ENCODE data around the gene DCUN1D3. TPM values are rescaled to one million over a fixed set of nuclear protein-coding genes. Genes with fewer than 3 reads are reported as not detected.

DCUN1D3 gene
- total RNA-seq, 1 donor from 2014 or later: 4.1 TPM

GRCh38 chr16:20870122-20870820 lies 29.9 kb downstream of the DCUN1D3 start:
- ATAC-seq (ENCODE audit: low read depth): no peak
- Mint-ChIP-seq H3K4me1 (peaks cover 24% of the 10 kb centered on the region), H3K27ac (no peak overlapping the region), H3K9me3 (no peaks in the 10 kb centered on the region), H3K27me3 (no peaks in the 10 kb centered on the region), H3K4me3 (no peak overlapping the region), H3K36me3 (ENCODE audit: low read depth) (no peaks in the 10 kb centered on the region)
- ChIA-PET CTCF (no interaction called here), POLR2A (interaction anchor here (0.6 kb wide), 1 partner anchor 30 kb away, joined by 3 read pairs; the partner anchor contains the start of genes DCUN1D3 and LYRM1)
- intact Hi-C loops (cut with micrococcal nuclease): loop anchor here (10.0 kb wide), 1 partner anchor 75 kb away; no protein-coding TSS in a partner anchor
- DNase-seq: no peak
- TF ChIP-seq CTCF (IDR thresholded peaks at IDR 0.05): no peak

- DNase-seq: no peak
- H3K4me1 Mint-ChIP-seq: peaks cover 19% of the 10 kb centered on the region
- H3K4me3 Mint-ChIP-seq: no peak overlapping the region
- ATAC-seq (ENCODE audit: low read depth): no peak
- CTCF ChIA-PET: no interaction called here
- H3K27ac Mint-ChIP-seq: no peak overlapping the region
- intact Hi-C loops (cut with micrococcal nuclease): no loop called here
- H3K36me3 Mint-ChIP-seq (ENCODE audit: low read depth): peaks cover 2% of the 10 kb centered on the region
- POLR2A ChIA-PET: no interaction called here
- no peaks in the 10 kb centered on the region for H3K9me3 Mint-ChIP-seq
- TF ChIP-seq CTCF (IDR thresholded peaks at IDR 0.05): no peak
- H3K27me3 Mint-ChIP-seq: no peaks in the 10 kb centered on the region
These were observed 31.3 kb downstream of the DCUN1D3 start for GRCh38 chr16:20868890-20869289.

GRCh38 chr16:20867585-20867984 lies 32.6 kb downstream of the DCUN1D3 start:
- Mint-ChIP-seq H3K4me1 (peaks cover 9% of the 10 kb centered on the region), H3K4me3 (no peak overlapping the region), H3K36me3 (ENCODE audit: low read depth) (peaks cover 4% of the 10 kb centered on the region), H3K27ac (no peak overlapping the region), H3K9me3 (no peaks in the 10 kb centered on the region), H3K27me3 (no peaks in the 10 kb centered on the region)
- ChIA-PET POLR2A (interaction anchor here (0.6 kb wide), 1 partner anchor 1389 kb away, joined by 3 read pairs; no protein-coding TSS in a partner anchor), CTCF (no interaction called here)
- ATAC-seq (ENCODE audit: low read depth): no peak
- intact Hi-C loops (cut with micrococcal nuclease): no loop called here
- no peak for DNase-seq
- TF ChIP-seq CTCF (IDR thresholded peaks at IDR 0.05): no peak

- Mint-ChIP-seq H3K4me3 (no peak overlapping the region), H3K27me3 (no peaks in the 10 kb centered on the region), H3K4me1 (peaks cover 9% of the 10 kb centered on the region), H3K27ac (no peak overlapping the region), H3K36me3 (ENCODE audit: low read depth) (peaks cover 10% of the 10 kb centered on the region), H3K9me3 (no peaks in the 10 kb centered on the region)
- intact Hi-C loops (cut with micrococcal nuclease): no loop called here
- DNase-seq: no peak
- ATAC-seq (ENCODE audit: low read depth): no peak
- TF ChIP-seq CTCF (IDR thresholded peaks at IDR 0.05): no peak
- POLR2A ChIA-PET: no interaction called here
- CTCF ChIA-PET: no interaction called here
These were observed 33.4 kb downstream of the DCUN1D3 start for GRCh38 chr16:20866801-20867200.

GRCh38 chr16:20866145-20866772 lies 33.9 kb downstream of the DCUN1D3 start:
- no peak for TF ChIP-seq CTCF (IDR thresholded peaks at IDR 0.05)
- intact Hi-C loops (cut with micrococcal nuclease): no loop called here
- Mint-ChIP-seq H3K4me3 (no peak overlapping the region), H3K27ac (no peak overlapping the region), H3K27me3 (no peaks in the 10 kb centered on the region), H3K4me1 (peaks cover 9% of the 10 kb centered on the region), H3K9me3 (no peaks in the 10 kb centered on the region), H3K36me3 (ENCODE audit: low read depth) (peaks cover 15% of the 10 kb centered on the region)
- ChIA-PET POLR2A (no interaction called here), CTCF (no interaction called here)
- no peak for DNase-seq
- ATAC-seq (ENCODE audit: low read depth): no peak

Data from activated B cell treated with CpG ODN at 0.5 μM for 24 hours (primary cell).